Measurements from ENCODE around the gene LCE3A. TPM values are rescaled to one million over a fixed set of nuclear protein-coding genes. Genes with fewer than 3 reads are reported as not detected.

LCE3A gene
- total and polyA plus RNA-seq, 2 of the 4 experiments (the other 2 are of a cell fraction) = not detected

DNA sequence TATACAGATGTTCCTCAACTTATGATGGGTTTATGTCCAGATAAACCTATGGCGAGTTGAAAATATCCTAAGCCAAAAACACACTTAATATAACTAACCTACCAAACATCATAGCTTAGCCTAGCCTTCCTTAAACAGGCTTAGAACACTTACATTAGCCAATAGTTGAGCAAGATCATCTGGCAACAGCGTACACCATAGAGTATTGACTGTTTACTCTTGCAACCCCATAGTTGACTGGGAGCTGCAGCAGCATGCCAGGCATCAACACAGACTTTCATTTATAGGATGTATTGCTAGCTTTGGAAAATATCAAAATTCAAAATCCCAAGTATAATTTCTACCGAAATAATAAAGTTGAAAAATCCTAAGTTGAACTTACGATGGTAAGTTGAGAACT lies 34.8 kb upstream of the LCE3A start:
- dilution Hi-C loops (cut with HindIII; ENCODE audit: low sequenced_read_pairs, unreplicated experiment) = no loop called here
- Histone ChIP-seq H2BK15ac (ENCODE audit: low read depth, low read length) (no peak overlapping the region), H3K36me3 (ENCODE audit: control insufficient read depth, insufficient read depth, low read length) (no peaks in the 10 kb centered on the region), H4K8ac (ENCODE audit: low read depth in 2 of 2, low read length in 2 of 2) (no peak overlapping the region), H3K4me2 (ENCODE audit: low read depth, low read length) (no peak overlapping the region), H3K9me1 (ENCODE audit: insufficient read depth, low read length) (no peaks in the 10 kb centered on the region), H3K18ac (ENCODE audit: low read depth, low read length) (no peak overlapping the region), H2AK5ac (ENCODE audit: low read depth, low read length) (no peak overlapping the region), H3K4me1 (ENCODE audit: control insufficient read depth, insufficient read depth, low read length) (no peaks in the 10 kb centered on the region), H3K27ac (ENCODE audit: insufficient read depth, low read length) (no peak overlapping the region), H3K79me1 (ENCODE audit: low read depth in 1 of 2, low read length in 2 of 2) (no peaks in the 10 kb centered on the region), H3K56ac (ENCODE audit: extremely low read depth, insufficient read depth, low read length) (no peak overlapping the region), H2BK120ac (ENCODE audit: low read depth, low read length) (no peak overlapping the region), H3K14ac (replicated peaks; ENCODE audit: low read depth, low read length) (no peak overlapping the region), H2BK5ac (ENCODE audit: low read depth, low read length, poor library complexity, severe bottlenecking) (no peak overlapping the region), H2BK20ac (ENCODE audit: low read depth, low read length) (no peak overlapping the region), H3K4ac (ENCODE audit: low read depth, low read length) (no peak overlapping the region), H4K5ac (ENCODE audit: low read depth, low read length) (no peak overlapping the region), H3K23ac (ENCODE audit: low read depth, low read length) (no peak overlapping the region), H3K4me3 (ENCODE audit: insufficient read depth, low read depth, low read length) (no peak overlapping the region), H3K9ac (ENCODE audit: low read depth, low read length) (no peak overlapping the region), H2AFZ (replicated peaks; ENCODE audit: low read length, poor library complexity) (no peak overlapping the region), H4K20me1 (ENCODE audit: insufficient read depth, low read length) (no peaks in the 10 kb centered on the region), H3K9me3 (ENCODE audit: control insufficient read depth, insufficient read depth, low read length) (no peaks in the 10 kb centered on the region), H4K91ac (ENCODE audit: insufficient read depth, low read depth, low read length) (no peak overlapping the region), H3K27me3 (ENCODE audit: control insufficient read depth, insufficient read depth, low read length) (no peaks in the 10 kb centered on the region; the same call in 1 of the 2 replicates), H2AK9ac (replicated peaks; ENCODE audit: low read depth, low read length, poor library complexity) (no peak overlapping the region)
- POLR2A ChIA-PET (ENCODE audit: unreplicated experiment) = no interaction called here
- no peak for ATAC-seq (ENCODE audit: low read depth)
- WGBS, 2 experiments (ENCODE audit: extremely low coverage in 2 of 2, insufficient read length in 1 of 2) = no CpG with 5 or more reads among the region's 4 CpGs
- DNase-seq = no peak
- intact Hi-C loops (cut with micrococcal nuclease) = no loop called here
- TF ChIP-seq BHLHE40 (IDR thresholded peaks at IDR 0.05; ENCODE audit: low read depth, low read length) (no peak), CEBPB (IDR thresholded peaks at IDR 0.05; ENCODE audit: low read depth, low read length) (no peak), RCOR1 (IDR thresholded peaks at IDR 0.05; ENCODE audit: insufficient replicate concordance, low read length) (no peak), NFE2L2 (IDR thresholded peaks at IDR 0.05; ENCODE audit: low read depth, low read length) (no peak), POLR2A (IDR thresholded peaks at IDR 0.05; ENCODE audit: low read depth, low read length) (no peak), RAD21 (IDR thresholded peaks at IDR 0.05; ENCODE audit: low read length) (no peak), RFX5 (IDR thresholded peaks at IDR 0.05; ENCODE audit: low read depth, low read length) (no peak), MAZ (IDR thresholded peaks at IDR 0.05; ENCODE audit: borderline replicate concordance, low read depth, low read length) (no peak), MXI1 (IDR thresholded peaks at IDR 0.05; ENCODE audit: borderline replicate concordance, low read depth, low read length) (no peak), FOS (IDR thresholded peaks at IDR 0.05; ENCODE audit: low read depth, low read length) (no peak), SMC3 (IDR thresholded peaks at IDR 0.05; ENCODE audit: low read depth, low read length) (no peak), CTCF (conservative IDR thresholded peaks at IDR 0.05; ENCODE audit: low read depth, low read length) (no peak), CHD1 (IDR thresholded peaks at IDR 0.05; ENCODE audit: low read depth, low read length) (no peak), MAFK (IDR thresholded peaks at IDR 0.05; ENCODE audit: low read depth, low read length) (no peak)
- TF ChIP-seq, protein P1, sequence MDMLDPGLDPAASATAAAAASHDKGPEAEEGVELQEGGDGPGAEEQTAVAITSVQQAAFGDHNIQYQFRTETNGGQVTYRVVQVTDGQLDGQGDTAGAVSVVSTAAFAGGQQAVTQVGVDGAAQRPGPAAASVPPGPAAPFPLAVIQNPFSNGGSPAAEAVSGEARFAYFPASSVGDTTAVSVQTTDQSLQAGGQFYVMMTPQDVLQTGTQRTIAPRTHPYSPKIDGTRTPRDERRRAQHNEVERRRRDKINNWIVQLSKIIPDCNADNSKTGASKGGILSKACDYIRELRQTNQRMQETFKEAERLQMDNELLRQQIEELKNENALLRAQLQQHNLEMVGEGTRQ (IDR thresholded peaks at IDR 0.05; ENCODE audit: low read depth, low read length) = no peak
- TF ChIP-seq, protein P2, sequence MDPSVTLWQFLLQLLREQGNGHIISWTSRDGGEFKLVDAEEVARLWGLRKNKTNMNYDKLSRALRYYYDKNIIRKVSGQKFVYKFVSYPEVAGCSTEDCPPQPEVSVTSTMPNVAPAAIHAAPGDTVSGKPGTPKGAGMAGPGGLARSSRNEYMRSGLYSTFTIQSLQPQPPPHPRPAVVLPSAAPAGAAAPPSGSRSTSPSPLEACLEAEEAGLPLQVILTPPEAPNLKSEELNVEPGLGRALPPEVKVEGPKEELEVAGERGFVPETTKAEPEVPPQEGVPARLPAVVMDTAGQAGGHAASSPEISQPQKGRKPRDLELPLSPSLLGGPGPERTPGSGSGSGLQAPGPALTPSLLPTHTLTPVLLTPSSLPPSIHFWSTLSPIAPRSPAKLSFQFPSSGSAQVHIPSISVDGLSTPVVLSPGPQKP (IDR thresholded peaks at IDR 0.05; ENCODE audit: borderline replicate concordance, low read depth, low read length) = no peak
- BruUV-seq (replicated peaks) = no TSS peak
- in situ Hi-C loops (cut with MboI; ENCODE audit: low sequenced_read_pairs) = loop anchor here (25.0 kb wide), 1 partner anchor 555 kb away; the partner anchor contains the start of genes LELP1 and PRR9
- CTCF ChIA-PET = no interaction called here
